Epithelial cell of proximal tubule (primary cell): ENCODE data around the gene KDSR. TPM values are rescaled to one million over a fixed set of nuclear protein-coding genes. Genes with fewer than 3 reads are reported as not detected.

Experiments
- DNase-seq: peaks from one replicate; pipeline ENCODE4 v3.0.0-alpha.2; 2011; ENCODE audit warnings: low read depth
- H3K4me3 ChIP-seq: 2 replicates; pipeline ENCODE4 v1.5.1; 2011; ENCODE audit warnings: low read depth, mild to moderate bottlenecking, low read length
- CTCF ChIP-seq: conservative IDR thresholded peaks from 2 replicates; pipeline ENCODE4 v1.5.1; 2012; ENCODE audit warnings: low read depth, mild to moderate bottlenecking, low read length
- total RNA-seq: library from RNA; depleted of rRNA; stranded (reverse); fragments of >200 nt; gene quantifications from 2 replicates; pipeline ENCODE4 v1.2.3, GENCODE V29; 2015

The KDSR gene
- total RNA-seq, 1 donor from 2014 or later: 25.4 TPM

DNA sequence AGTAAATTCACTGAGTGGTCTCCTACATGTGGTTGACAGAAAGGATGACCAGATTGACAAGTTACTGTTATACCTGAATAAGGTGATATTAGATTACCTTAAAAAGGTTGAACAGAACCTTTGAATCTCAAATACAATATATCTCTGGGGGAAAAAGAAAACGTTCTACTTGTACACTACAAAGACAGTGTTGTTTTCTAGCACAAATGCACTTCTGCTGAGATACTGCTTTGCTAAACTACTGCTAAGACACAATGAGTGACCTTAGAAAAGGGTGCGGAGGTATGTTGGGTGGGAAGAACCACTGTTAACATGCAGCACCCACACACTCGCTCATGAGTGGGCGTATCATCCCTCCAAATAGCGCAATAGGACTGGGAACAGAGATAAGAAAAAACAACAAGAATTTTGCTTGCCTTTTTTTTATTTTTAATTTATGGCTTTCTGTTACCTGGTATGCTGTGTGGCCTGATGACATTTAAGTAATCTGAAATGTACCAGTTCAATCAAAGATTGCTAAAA lies 53.5 kb downstream of the KDSR start:
- TF ChIP-seq CTCF: no peak
- DNase-seq: no peak
- no peak overlapping the region for H3K4me3 ChIP-seq

DNA sequence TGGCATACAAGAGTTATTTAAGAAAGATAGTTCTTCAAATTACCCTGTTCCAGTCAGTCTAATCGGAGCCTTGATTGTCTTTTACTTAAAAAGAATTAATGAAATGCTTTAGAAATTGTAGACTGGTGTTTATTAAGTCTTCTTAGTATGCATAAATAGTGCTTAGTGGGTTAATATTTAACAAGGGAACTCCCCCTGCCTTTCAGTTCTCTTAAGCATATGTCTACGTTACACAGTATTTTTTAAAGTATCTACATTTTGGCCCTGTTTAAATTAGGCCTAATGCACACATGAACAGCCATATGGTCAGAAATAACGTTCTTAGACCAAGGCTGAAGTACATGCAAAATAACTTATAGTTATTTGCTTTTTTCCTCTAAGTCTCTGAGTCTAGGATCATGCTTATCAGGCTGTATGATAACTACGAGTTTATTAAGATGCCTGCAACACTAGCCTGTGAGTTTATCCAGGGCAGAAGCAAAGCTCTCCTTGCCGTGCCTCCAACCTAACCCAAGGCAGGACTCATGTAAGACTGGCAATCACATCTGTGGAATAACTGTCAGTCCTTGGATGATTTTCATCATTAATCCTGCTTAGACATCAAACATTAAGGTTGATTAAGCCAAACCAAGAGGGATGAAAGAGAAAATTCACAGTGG lies 54.1 kb downstream of the KDSR start:
- DNase-seq: no peak
- peak overlapping the region; percentile 0 for H3K4me3 ChIP-seq
- TF ChIP-seq CTCF: no peak

- no peak for TF ChIP-seq CTCF
- peak overlapping the region; percentile 11 for H3K4me3 ChIP-seq
- no peak for DNase-seq
Observed at GRCh38 chr18:63312019-63312409, 55.0 kb downstream of the KDSR start.

DNA sequence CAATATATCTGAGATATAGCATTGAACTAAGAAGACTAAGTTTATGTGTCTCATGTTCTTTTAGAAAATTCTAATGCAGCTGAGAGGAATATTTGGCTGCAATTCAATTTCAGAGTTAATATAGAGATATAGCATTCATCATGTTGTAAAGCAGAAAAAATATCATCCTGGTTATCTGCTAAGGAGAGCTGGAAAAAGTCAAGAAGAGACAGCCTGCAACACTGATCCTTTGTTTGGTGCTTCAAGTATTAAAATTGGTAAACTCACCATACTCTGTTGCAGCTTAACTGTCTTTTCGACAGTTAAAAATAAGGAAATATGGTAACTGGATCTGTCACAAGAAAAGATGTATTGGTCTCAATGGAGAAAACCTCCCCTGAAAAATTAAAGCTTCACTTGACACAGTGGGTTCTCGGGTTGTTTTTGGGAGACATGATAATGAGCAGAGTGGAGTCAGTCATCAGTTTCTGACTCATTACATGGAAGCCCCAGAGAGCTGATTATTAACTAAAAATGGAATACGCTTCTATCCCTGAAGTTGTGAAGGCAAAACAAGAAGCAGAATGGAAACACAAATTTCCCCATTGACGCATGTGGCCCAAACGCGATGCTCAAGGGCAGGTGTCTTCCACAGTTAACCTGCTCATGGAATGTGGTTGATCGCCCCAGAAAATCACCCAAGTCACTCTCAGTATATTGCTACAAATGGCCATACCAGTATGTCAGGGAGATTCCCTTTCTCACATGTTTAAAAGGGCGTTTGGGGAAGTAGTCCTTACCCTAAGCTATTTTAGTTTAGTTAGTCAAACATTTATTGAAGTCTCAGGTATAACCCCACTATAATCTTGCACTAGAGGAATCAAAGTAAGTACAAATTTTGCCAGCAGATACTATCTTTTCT lies 55.6 kb downstream of the KDSR start:
- TF ChIP-seq CTCF: no peak
- peak overlapping the region; percentile 11 for H3K4me3 ChIP-seq
- peak; percentile 77 for DNase-seq

DNA sequence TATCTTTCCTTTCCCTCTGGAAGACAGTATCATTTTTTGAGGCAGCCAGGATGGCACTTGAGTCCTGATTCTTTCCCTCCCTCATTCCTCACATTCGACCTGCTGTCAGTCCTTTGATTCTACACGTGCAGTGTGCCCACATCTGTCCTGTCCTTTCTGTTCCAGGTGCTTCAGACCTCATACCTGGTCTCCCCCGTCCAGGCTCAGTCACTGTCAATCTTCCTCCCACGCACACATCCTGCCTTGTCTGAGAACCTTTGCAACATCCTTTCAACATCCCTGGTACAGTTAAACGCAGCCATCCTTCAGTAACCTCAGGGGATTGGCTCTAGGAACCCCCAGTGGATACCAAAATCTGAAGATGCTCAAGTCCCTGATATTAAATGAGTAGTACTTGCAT lies 57.6 kb downstream of the KDSR start:
- DNase-seq: no peak
- TF ChIP-seq CTCF: no peak
- H3K4me3 ChIP-seq: no peak overlapping the region

DNA sequence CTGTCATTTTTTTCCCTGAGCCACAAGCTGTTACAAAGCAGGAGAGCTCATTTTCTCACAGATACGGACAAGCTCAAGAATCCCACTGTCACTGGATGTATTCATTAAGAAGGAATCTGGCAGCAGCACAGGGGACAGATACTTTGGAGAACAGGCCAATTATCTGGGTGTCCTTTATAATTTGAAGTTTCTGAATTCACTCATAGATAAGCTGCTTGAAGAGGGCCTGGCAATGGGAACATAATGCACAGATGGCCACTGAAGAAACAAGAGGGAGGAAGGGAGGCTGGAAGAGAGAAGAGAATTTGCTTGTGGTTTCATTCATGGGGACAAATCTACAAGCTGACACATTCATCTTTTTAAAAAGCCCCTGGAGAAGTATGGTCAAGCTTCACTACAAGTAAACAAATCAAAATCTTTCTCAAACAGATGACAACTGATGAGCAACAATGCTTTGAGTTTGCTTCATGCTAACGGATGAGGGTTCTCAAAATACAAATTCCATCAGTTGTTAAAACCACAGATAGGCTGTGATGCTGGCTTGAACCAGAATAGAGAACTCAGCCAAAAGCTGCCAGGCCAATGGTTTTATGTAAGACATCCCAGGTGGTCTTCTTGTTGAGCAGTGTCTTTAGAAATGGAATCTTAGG lies 59.3 kb downstream of the KDSR start:
- no peak for DNase-seq
- no peak overlapping the region for H3K4me3 ChIP-seq
- TF ChIP-seq CTCF: no peak
